Panc1 (cell line): ENCODE data around the gene FSD1. TPM values are rescaled to one million over a fixed set of nuclear protein-coding genes. Genes with fewer than 3 reads are reported as not detected.
"Not testable (repeated sequence)": the region's sequence is repeated elsewhere in the genome, so short reads cannot be mapped to it uniquely, and the experiment has no call there.

Experiments
- ATAC-seq: fragments of 200-7000 bp; cut with Tn5 transposase; 2 replicates; pipeline ENCODE4 v1.9.1; 2020; ENCODE audit warnings: mild to moderate bottlenecking, moderate library complexity
- BruUV-seq: library from RNA; stranded (reverse); fragments of 400-500 nt; replicated peaks from 2 replicates; lab custom pipeline; 2021; lab: Mats Ljungman, UMichigan
- CTCF ChIA-PET: fragments of 300-600 bp; sonication (Branson Sonifier 250); formaldehyde crosslinking; loops from one replicate; lab custom pipeline; 2022; ENCODE audit warnings: antibody characterized with exemption; lab: Charles Lee
- POLR2A ChIA-PET: fragments of 300-600 bp; sonication (Branson Sonifier 250); formaldehyde crosslinking; loops from one replicate; lab custom pipeline; 2022; ENCODE audit warnings: antibody characterized with exemption; lab: Charles Lee
- DNase-seq: peaks from one replicate; pipeline ENCODE4 v3.0.0-alpha.2; 2010; ENCODE audit warnings: low read depth, low spot score
- H3K27ac ChIP-seq: 2 replicates; pipeline ENCODE4 v1.5.1; 2011; ENCODE audit warnings: mild to moderate bottlenecking, low read length, inconsistent platforms
- H3K27me3 ChIP-seq: fragments of 200-500 bp; sonication (Bioruptor generic); 2 replicates; pipeline ENCODE4 v1.6.0; 2014; ENCODE audit warnings: low read length, inconsistent platforms; ENCODE audit not compliant: control insufficient read depth, insufficient read depth
- H3K36me3 ChIP-seq: fragments of 200-500 bp; sonication (Bioruptor generic); 2 replicates; pipeline ENCODE4 v1.5.1; 2014; ENCODE audit warnings: inconsistent platforms, mild to moderate bottlenecking, low read length, moderate library complexity; ENCODE audit not compliant: control insufficient read depth, insufficient read depth
- H3K4me1 ChIP-seq: 2 replicates; pipeline ENCODE4 v1.5.1; 2011; ENCODE audit warnings: inconsistent platforms, mild to moderate bottlenecking, low read length, moderate library complexity; ENCODE audit not compliant: control insufficient read depth, insufficient read depth
- H3K4me3 ChIP-seq, 2 experiments: 2 replicates each; pipeline ENCODE4 v1.5.1; 2011 to 2012; ENCODE audit warnings: low read depth in 2 of 2, low read length in 2 of 2, mild to moderate bottlenecking in 2 of 2, inconsistent platforms in 1 of 2, moderate library complexity in 1 of 2
- H3K9me3 ChIP-seq: fragments of 200-500 bp; sonication (Bioruptor generic); 2 replicates; pipeline ENCODE4 v1.5.1; 2014; ENCODE audit warnings: low read depth, mild to moderate bottlenecking, inconsistent platforms, low read length, moderate library complexity; ENCODE audit not compliant: control insufficient read depth, insufficient read depth
- CTCF ChIP-seq: fragments of 450-650 bp; IDR thresholded peaks from 2 replicates; pipeline ENCODE4 v1.5.1; 2017; ENCODE audit warnings: mild to moderate bottlenecking
- POLR2AphosphoS5 ChIP-seq: IDR thresholded peaks from 2 replicates; pipeline ENCODE4 v1.6.1; 2012; ENCODE audit warnings: mild to moderate bottlenecking, low read depth, low read length, moderate library complexity
- REST ChIP-seq, 2 experiments: IDR thresholded peaks; 2 replicates each; pipeline ENCODE4 v1.6.1; 2011 to 2012; ENCODE audit warnings: low read depth in 2 of 2, control low read depth in 1 of 2, low read length in 1 of 2, mild to moderate bottlenecking in 1 of 2, moderate library complexity in 1 of 2; ENCODE audit not compliant: insufficient read depth in 1 of 2
- SIN3A ChIP-seq: IDR thresholded peaks from 2 replicates; pipeline ENCODE4 v1.6.1; 2012; ENCODE audit warnings: low read depth, mild to moderate bottlenecking, low read length, moderate library complexity, borderline replicate concordance; ENCODE audit not compliant: insufficient read depth
- TCF7L2 ChIP-seq: IDR thresholded peaks from 2 replicates; pipeline ENCODE4 v1.6.1; 2011; ENCODE audit warnings: mild to moderate bottlenecking, low read depth, low read length, inconsistent platforms
- in situ Hi-C: cut with HindIII; loops from 2 replicates; pipeline ENCODE4 v1.10.0; 2016; ENCODE audit warnings: low sequenced_read_pairs, low pct_unique_long_range_greater_than_20kb
- intact Hi-C: fragments of 100-400 bp; cut with micrococcal nuclease; formaldehyde crosslinking; loops from one replicate; pipeline ENCODE4 v1.10.0; 2022; ENCODE audit not compliant: unreplicated experiment
- total RNA-seq: library from RNA; stranded (reverse); gene quantifications from one replicate; pipeline ENCODE4 v1.2.1, GENCODE V29; 2021; ENCODE audit not compliant: unreplicated experiment

Gene FSD1
- total RNA-seq, 1 experiment from 2014 or later, result 12.1 TPM

GRCh38 chr19:4346020-4346383, 41.6 kb downstream of the FSD1 start:
- ChIA-PET CTCF (no interaction called here), POLR2A (no interaction called here)
- Histone ChIP-seq H3K9me3 (no peaks in the 10 kb centered on the region), H3K27ac (no peak overlapping the region), H3K4me3 (no peak overlapping the region), H3K36me3 (no peaks in the 10 kb centered on the region; the same call in 1 of the 2 replicates), H3K4me1 (peaks cover 4% of the 10 kb centered on the region), H3K27me3 (no peaks in the 10 kb centered on the region)
- no peak for DNase-seq
- in situ Hi-C loops, result no loop called here
- intact Hi-C loops, result no loop called here
- no peak for TF ChIP-seq SIN3A
- TF ChIP-seq CTCF, result no peak
- no peak for TF ChIP-seq REST (IDR thresholded peaks at IDR 0.05; ENCODE audit: insufficient read depth in 1 of 2, low read depth in 2 of 2, low read length in 1 of 2)
- TF ChIP-seq TCF7L2, result no peak
- TF ChIP-seq POLR2AphosphoS5, result no peak
- no TSS peak for BruUV-seq
- ATAC-seq, result no peak

GRCh38 chr19:4347521-4347920, 43.1 kb downstream of the FSD1 start:
- H3K4me1 ChIP-seq, result no peaks in the 10 kb centered on the region; the same call in 1 of the 2 replicates
- POLR2A ChIA-PET, result no interaction called here
- no peaks in the 10 kb centered on the region for H3K9me3 ChIP-seq
- TF ChIP-seq POLR2AphosphoS5, result no peak
- no peak for TF ChIP-seq SIN3A
- no peak for TF ChIP-seq REST (IDR thresholded peaks at IDR 0.05; ENCODE audit: insufficient read depth in 1 of 2, low read depth in 2 of 2, low read length in 1 of 2)
- TF ChIP-seq TCF7L2, result no peak
- TF ChIP-seq CTCF, result no peak
- ATAC-seq (no peak), DNase-seq (no peak)
- in situ Hi-C loops, result no loop called here
- H3K4me3 ChIP-seq, result no peak overlapping the region
- no peaks in the 10 kb centered on the region for H3K27me3 ChIP-seq
- BruUV-seq, result no TSS peak
- intact Hi-C loops, result no loop called here
- CTCF ChIA-PET, result no interaction called here
- H3K36me3 ChIP-seq, result no peaks in the 10 kb centered on the region; the same call in 1 of the 2 replicates
- no peak overlapping the region for H3K27ac ChIP-seq

- POLR2A ChIA-PET, result not testable (repeated sequence)
These were observed 44.8 kb downstream of the FSD1 start for GRCh38 chr19:4349225-4349624.

More at GRCh38 chr19:4349225-4349624, 44.8 kb downstream of the FSD1 start:
- H3K4me1 ChIP-seq, DNase-seq, H3K4me3 ChIP-seq, H3K9me3 ChIP-seq, BruUV-seq, intact Hi-C loops, CTCF ChIA-PET, H3K36me3 ChIP-seq, H3K27me3 ChIP-seq, in situ Hi-C loops, H3K27ac ChIP-seq, ATAC-seq: not testable (repeated sequence)
